NCI-H526 treated with DMSO at 0.1 percent for 48 hours (cell line): Measurements from ENCODE around the gene TRIM27.
"Not testable (repeated sequence)": the region's sequence is repeated elsewhere in the genome, so short reads cannot be mapped to it uniquely, and the experiment has no call there.

ENCODE experiments used
- DNase-seq: peaks from one replicate; lab custom pipeline; 2025; lab: John Stamatoyannopoulos, UW

The TRIM27 gene

DNA sequence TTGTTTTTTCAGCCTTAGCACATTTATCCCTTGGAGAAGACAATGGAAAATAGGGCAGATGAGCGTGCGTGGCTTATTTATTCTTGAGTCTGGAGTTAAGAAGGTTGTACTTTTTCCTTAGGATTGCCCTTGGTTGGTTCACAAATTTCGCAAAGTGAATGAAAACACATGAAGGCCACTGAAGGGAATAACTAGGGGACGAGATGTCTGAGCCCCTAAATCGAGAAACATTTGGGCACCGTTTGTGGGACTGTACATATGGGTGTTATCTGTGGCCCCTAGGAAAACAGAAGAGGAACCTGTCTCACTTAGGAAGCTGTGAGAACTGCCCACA is 19.4 kb upstream of the TRIM27 start:
- DNase-seq: no peak

- DNase-seq: no peak
Observed at GRCh38 chr6:28941684-28942448, 18.1 kb upstream of the TRIM27 start.

DNA sequence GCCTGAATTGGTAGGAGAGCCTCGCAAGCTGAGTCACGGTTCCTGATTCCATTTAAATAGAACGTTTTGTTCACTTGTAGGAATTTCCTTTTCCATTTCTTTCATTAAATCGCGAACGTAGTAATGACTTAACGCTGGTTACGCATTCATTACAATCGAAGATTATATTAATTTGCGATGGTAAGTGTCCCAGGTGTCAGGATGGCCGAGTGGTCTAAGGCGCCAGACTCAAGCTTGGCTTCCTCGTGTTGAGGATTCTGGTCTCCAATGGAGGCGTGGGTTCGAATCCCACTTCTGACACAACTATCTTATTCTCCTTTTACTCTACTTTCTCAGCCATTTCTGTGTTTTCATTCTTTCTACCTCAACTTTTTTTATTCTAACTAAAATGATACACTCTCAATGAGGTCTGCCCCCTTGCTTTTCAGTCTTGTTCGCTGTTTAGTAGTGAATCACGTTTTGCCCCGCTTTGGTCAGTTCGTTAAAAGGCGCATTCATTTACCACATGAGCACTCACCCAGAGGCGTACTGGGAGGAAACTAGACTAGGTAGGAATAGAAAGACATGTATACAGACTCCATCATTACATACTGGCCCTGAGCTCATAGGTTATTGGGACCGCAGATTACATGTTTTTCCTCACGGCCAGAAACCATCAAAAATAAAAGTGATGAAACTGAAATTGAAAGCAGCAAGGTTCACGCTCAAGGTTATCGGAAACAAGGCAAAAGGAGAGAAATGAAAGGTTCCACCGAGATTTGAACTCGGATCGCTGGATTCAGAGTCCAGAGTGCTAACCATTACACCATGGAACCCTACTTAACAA is 17.3 kb upstream of the TRIM27 start:
- peak; percentile 86 for DNase-seq

- DNase-seq: peak; percentile 77
Observed at GRCh38 chr6:28940294-28940857, 16.6 kb upstream of the TRIM27 start.

- DNase-seq: no peak
Observed at GRCh38 chr6:28933069-28933468, 9.3 kb upstream of the TRIM27 start.

DNA sequence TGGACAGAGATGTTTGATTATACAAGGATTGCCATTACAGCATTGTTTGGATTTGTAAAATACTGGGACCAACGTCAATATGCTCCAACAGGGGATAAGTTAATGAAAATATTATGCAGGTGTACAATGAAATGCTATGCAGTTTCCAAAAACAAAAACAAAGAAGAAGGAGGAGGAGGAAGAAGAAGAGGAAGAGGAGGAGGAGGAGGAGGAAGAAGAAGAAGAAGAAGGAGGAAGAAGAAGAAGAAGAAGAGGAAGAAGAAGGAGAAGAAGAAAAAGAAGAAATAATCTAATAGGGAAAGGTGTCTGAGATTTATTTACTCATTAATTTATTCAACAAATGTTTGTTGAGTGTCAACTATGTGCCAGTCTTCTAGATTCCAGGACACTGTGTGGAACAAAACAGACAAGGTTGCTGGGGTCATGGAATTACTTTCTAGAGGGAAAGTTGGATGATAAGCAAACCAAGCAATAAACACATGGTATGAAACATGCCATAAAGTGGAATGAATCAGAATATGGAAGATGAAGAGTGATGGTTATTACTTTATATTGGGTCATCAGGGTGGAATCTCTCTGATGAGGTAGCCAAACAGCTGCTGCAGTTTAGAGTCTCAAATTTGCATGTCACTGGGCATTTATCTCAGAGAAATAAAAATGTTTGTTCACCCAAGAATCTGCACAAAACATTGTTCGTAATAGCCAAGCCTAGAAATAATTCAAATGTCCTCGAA is 6.3 kb upstream of the TRIM27 start:
- no peak for DNase-seq

- not testable (repeated sequence) for DNase-seq
Observed at GRCh38 chr6:28929339-28929738, 5.6 kb upstream of the TRIM27 start.

GRCh38 chr6:28927846-28928245 is 4.1 kb upstream of the TRIM27 start:
- no peak for DNase-seq

DNA sequence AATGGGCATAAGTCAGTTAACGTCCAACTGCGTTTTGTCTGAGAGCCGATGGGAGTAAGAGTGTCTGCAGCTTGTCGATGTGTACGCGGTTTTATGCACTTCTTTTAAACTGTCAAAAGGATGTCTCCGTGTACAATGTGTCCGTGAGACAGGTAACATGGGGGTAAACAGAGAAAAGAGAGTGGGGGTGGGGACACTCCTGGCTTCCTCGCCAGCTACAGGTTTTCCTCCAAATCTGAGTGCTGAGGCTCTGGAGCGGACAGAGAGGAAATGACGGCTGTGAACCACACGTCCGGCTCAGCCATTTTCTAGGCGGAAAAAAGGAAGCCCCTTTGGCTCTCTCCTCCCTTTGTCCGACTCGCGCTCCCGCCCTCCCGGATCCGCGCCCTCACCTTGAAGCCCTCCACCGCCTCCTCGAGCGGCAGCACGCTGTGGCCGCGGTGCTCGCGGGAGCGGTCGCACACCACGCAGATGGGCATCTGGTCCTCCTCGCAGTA is 916 bp downstream of the TRIM27 start:
- DNase-seq: no peak

DNA sequence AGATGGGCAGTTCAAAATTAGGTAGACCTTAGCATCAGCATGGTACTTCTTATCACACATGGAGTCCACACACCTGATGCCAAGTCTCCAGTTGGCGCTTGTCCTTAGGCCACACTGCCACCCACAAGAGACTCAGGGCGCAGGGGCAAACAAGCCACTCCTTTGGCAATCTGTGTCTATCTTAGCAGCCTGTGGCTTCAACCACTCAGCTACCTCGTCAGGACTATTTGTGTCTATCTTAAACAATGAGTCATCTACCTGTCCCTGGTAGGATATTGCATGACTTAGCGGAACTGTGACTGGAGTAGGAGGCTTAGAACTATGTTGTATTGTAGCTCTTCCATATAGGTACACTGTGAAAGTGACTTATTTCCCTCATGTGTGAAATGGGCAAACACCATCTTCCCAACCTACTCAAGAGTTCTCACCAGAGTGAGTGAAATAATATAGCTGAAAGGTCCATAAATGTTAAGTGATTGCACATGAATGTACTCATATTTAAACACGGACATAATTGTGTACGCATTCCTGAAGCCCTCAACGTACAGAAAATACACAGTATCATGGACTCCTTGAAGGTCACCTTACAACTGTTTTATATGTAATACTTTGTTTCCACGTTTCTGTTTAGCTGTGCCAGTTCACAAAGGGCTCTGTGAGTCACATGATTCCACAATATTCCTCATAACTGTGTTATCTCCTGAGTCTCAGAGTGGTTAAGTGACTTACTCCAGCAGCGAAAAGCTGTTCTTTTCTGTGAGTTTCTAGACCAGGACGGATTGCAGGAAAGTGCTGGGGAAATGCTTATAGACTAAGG is 1.6 kb downstream of the TRIM27 start:
- no peak for DNase-seq

DNA sequence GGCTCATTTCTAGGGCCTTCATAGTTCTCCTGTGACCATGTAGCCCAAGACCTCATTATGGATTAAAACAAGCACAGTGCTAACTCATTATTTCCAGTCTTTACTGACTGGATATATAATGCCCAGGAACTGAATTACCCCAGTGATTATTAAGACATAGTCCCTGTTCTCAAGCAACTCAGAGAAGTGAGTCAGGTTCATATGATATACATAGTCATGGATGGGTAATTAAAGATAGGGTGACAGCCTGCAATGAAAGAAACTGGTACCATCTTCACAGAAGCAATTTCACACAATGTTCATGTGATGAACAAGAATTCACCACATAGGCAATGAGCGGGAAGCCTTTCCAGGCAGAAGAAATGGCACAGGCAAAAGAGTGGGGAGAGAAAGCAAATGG is 3.5 kb downstream of the TRIM27 start:
- no peak for DNase-seq

DNA sequence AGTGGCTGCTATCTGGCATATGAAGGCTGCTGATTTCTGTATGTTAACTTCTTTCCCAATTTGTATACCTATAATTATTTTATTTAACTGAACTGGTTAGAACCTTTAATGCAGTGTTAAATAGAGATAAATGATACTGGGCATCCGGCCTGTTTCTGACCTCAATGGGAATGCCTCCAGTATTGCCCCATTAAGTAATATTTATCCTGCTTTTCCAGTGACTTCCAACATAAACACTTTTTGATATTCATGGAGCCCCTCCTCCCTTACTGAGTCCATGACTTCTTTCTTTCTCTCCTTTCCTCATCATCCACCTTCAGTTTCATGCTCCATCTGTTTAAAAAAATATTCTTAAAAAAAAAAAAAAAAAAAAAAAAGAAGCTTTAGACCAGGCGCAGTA is 8.8 kb downstream of the TRIM27 start:
- no peak for DNase-seq

GRCh38 chr6:28910901-28911690 is 12.7 kb downstream of the TRIM27 start:
- no peak for DNase-seq

- DNase-seq: no peak
Observed at GRCh38 chr6:28907394-28907793, 16.4 kb downstream of the TRIM27 start.

DNA sequence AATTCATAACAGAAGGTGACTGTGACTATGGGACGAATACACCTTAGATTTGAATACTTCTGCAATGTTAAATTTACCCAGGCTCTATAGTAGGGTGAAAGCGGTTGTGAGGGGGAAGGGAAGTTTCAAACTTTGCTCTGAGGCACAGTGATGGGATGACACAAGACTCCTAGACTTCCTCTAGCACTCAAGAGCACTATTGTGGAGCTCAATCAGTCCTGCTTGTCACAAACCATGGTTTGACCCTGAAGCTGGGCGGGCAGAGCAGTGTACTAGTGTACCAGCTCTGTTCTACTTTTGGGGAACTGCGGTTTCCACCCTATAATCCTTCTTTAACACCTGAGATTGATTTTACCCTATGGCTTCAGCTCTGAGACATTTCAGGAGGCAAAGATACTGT is 17.1 kb downstream of the TRIM27 start:
- DNase-seq: no peak

GRCh38 chr6:28903686-28904085 is 20.1 kb downstream of the TRIM27 start:
- no peak for DNase-seq

GRCh38 chr6:28901831-28902230 is 22.0 kb downstream of the TRIM27 start:
- DNase-seq: no peak

- no peak for DNase-seq
Observed at GRCh38 chr6:28900577-28901256, 23.1 kb downstream of the TRIM27 start.

- DNase-seq: no peak
Observed at GRCh38 chr6:28898710-28898965, 25.1 kb downstream of the TRIM27 start.

GRCh38 chr6:28897369-28897745 is 26.4 kb downstream of the TRIM27 start:
- DNase-seq: no peak
